ENCODE data around the gene IREB2.
"Not testable (repeated sequence)": the region's sequence is repeated elsewhere in the genome, so short reads cannot be mapped to it uniquely, and the experiment has no call there.

Gene IREB2

GRCh38 chr15:78509726-78510312, 71.8 kb downstream of the IREB2 start:
- TF ChIP-seq CTCF (IDR thresholded peaks at IDR 0.05; ENCODE audit: low read depth, low read length, missing control alignments), result no peak
- Histone ChIP-seq H3K4me3 (ENCODE audit: low read depth, low read length) (no peak overlapping the region), H3K27ac (no peak overlapping the region), H3K27me3 (replicated peaks) (no peaks in the 10 kb centered on the region), H3K36me3 (replicated peaks) (no peaks in the 10 kb centered on the region)
- DNase-seq, result no peak
- in situ Hi-C loops (cut with HindIII; ENCODE audit: low pct_ligation_motif_present, low sequenced_read_pairs), result no loop called here

- H3K4me3 ChIP-seq (ENCODE audit: low read depth, low read length); H3K27ac ChIP-seq; H3K27me3 ChIP-seq (replicated peaks); in situ Hi-C loops (cut with HindIII; ENCODE audit: low pct_ligation_motif_present, low sequenced_read_pairs); DNase-seq; H3K36me3 ChIP-seq (replicated peaks): not testable (repeated sequence)
Measured at GRCh38 chr15:78520035-78520434, 82.0 kb downstream of the IREB2 start.

- in situ Hi-C loops (cut with HindIII; ENCODE audit: low pct_ligation_motif_present, low sequenced_read_pairs), result no loop called here
- no peak for DNase-seq
- Histone ChIP-seq H3K27ac (no peak overlapping the region), H3K4me3 (ENCODE audit: low read depth, low read length) (no peak overlapping the region), H3K27me3 (replicated peaks) (no peaks in the 10 kb centered on the region), H3K36me3 (replicated peaks) (no peaks in the 10 kb centered on the region)
- no peak for TF ChIP-seq CTCF (IDR thresholded peaks at IDR 0.05; ENCODE audit: low read depth, low read length, missing control alignments)
Measured at GRCh38 chr15:78524230-78524629, 86.2 kb downstream of the IREB2 start.

GRCh38 chr15:78527325-78527724, 89.3 kb downstream of the IREB2 start:
- no peak overlapping the region for H3K4me3 ChIP-seq (ENCODE audit: low read depth, low read length)
- no peak overlapping the region for H3K27ac ChIP-seq
- DNase-seq, result no peak
- no peaks in the 10 kb centered on the region for H3K36me3 ChIP-seq (replicated peaks)
- in situ Hi-C loops (cut with HindIII; ENCODE audit: low pct_ligation_motif_present, low sequenced_read_pairs), result no loop called here
- no peak for TF ChIP-seq CTCF (IDR thresholded peaks at IDR 0.05; ENCODE audit: low read depth, low read length, missing control alignments)
- H3K27me3 ChIP-seq (replicated peaks), result no peaks in the 10 kb centered on the region

- TF ChIP-seq CTCF (IDR thresholded peaks at IDR 0.05; ENCODE audit: low read depth, low read length, missing control alignments), result no peak
- H3K36me3 ChIP-seq (replicated peaks), result no peaks in the 10 kb centered on the region
- no peak overlapping the region for H3K4me3 ChIP-seq (ENCODE audit: low read depth, low read length)
- DNase-seq, result no peak
- no peaks in the 10 kb centered on the region for H3K27me3 ChIP-seq (replicated peaks)
- H3K27ac ChIP-seq, result no peak overlapping the region
- in situ Hi-C loops (cut with HindIII; ENCODE audit: low pct_ligation_motif_present, low sequenced_read_pairs), result no loop called here
Measured at GRCh38 chr15:78533331-78533730, 95.3 kb downstream of the IREB2 start.

- in situ Hi-C loops (cut with HindIII; ENCODE audit: low pct_ligation_motif_present, low sequenced_read_pairs), result no loop called here
- H3K27ac ChIP-seq, result no peak overlapping the region
- TF ChIP-seq CTCF (IDR thresholded peaks at IDR 0.05; ENCODE audit: low read depth, low read length, missing control alignments), result no peak
- no peak overlapping the region for H3K4me3 ChIP-seq (ENCODE audit: low read depth, low read length)
- H3K36me3 ChIP-seq (replicated peaks), result no peaks in the 10 kb centered on the region
- no peak for DNase-seq
- no peaks in the 10 kb centered on the region for H3K27me3 ChIP-seq (replicated peaks)
Measured at GRCh38 chr15:78536134-78536533, 98.1 kb downstream of the IREB2 start.
